Stimulated activated CD4-positive, alpha-beta T cell treated with anti-CD3 and anti-CD28 coated beads, Interleukin-2, amount 100 ng/mL, for 24 hours (primary cell): ENCODE results near the gene LRFN2.

Experiments used
- DNase-seq, 2 donors: peaks; one replicate each; pipeline ENCODE4 v3.0.0-alpha.2; 2020

The LRFN2 gene

GRCh38 chr6:40395066-40395697 lies 192.0 kb downstream of the LRFN2 start:
- DNase-seq: no peak

GRCh38 chr6:40394381-40394780 lies 192.8 kb downstream of the LRFN2 start:
- no peak for DNase-seq

- DNase-seq: no peak
Measured at GRCh38 chr6:40393641-40394040, 193.5 kb downstream of the LRFN2 start.

- no peak for DNase-seq
Measured at GRCh38 chr6:40392589-40392988, 194.6 kb downstream of the LRFN2 start.

GRCh38 chr6:40391851-40392517 lies 195.2 kb downstream of the LRFN2 start:
- DNase-seq: peak in 1 of 2 donors; percentile 5

- DNase-seq: peak in 1 of 2 donors; percentile 8
Measured at GRCh38 chr6:40391086-40391485, 196.1 kb downstream of the LRFN2 start.

GRCh38 chr6:40390144-40390800 lies 196.9 kb downstream of the LRFN2 start:
- DNase-seq: peak in 1 of 2 donors; percentile 6

GRCh38 chr6:40389254-40389653 lies 197.9 kb downstream of the LRFN2 start:
- DNase-seq: peak in 1 of 2 donors; percentile 8

- DNase-seq: no peak
Measured at GRCh38 chr6:40387871-40388264, 199.3 kb downstream of the LRFN2 start.

- DNase-seq: no peak
Measured at GRCh38 chr6:40387127-40387870, 199.9 kb downstream of the LRFN2 start.

GRCh38 chr6:40386200-40386599 lies 201.0 kb downstream of the LRFN2 start:
- no peak for DNase-seq

GRCh38 chr6:40383348-40384115 lies 203.6 kb downstream of the LRFN2 start:
- no peak for DNase-seq

- no peak for DNase-seq
Measured at GRCh38 chr6:40380271-40380670, 206.9 kb downstream of the LRFN2 start.

- DNase-seq: no peak
Measured at GRCh38 chr6:40379811-40380210, 207.4 kb downstream of the LRFN2 start.

GRCh38 chr6:40378725-40379074 lies 208.5 kb downstream of the LRFN2 start:
- DNase-seq: no peak

- DNase-seq: no peak
Measured at GRCh38 chr6:40378071-40378724, 209.0 kb downstream of the LRFN2 start.

GRCh38 chr6:40377173-40377806 lies 209.9 kb downstream of the LRFN2 start:
- no peak for DNase-seq

- DNase-seq: no peak
Measured at GRCh38 chr6:40376113-40376650, 211.0 kb downstream of the LRFN2 start.

- DNase-seq: no peak
Measured at GRCh38 chr6:40373267-40373666, 213.9 kb downstream of the LRFN2 start.

- DNase-seq: no peak
Measured at GRCh38 chr6:40371621-40372020, 215.5 kb downstream of the LRFN2 start.

GRCh38 chr6:40371095-40371494 lies 216.1 kb downstream of the LRFN2 start:
- no peak for DNase-seq
